GM18951 (cell line): ENCODE measurements around the gene TAAR2.
"Not testable (repeated sequence)": the region's sequence is repeated elsewhere in the genome, so short reads cannot be mapped to it uniquely, and the experiment has no call there.

Experiments
- POLR2A ChIP-seq: IDR thresholded peaks from 4 replicates; pipeline ENCODE4 v1.6.1; 2011; ENCODE audit warnings: mild to moderate bottlenecking; ENCODE audit not compliant: insufficient read length, insufficient read depth; ENCODE audit errors: extremely low read depth
- in situ Hi-C: fragments of 300-500 bp; cut with MboI; formaldehyde crosslinking; loops from one replicate; pipeline ENCODE4 v1.12.0; 2022; ENCODE audit warnings: low sequenced_read_pairs, mixed read lengths, inconsistent platforms; ENCODE audit not compliant: unreplicated experiment

TAAR2 gene

GRCh38 chr6:132643547-132643946, 19.5 kb upstream of the TAAR2 start:
- in situ Hi-C loops: no loop called here
- no peak for TF ChIP-seq POLR2A

- in situ Hi-C loops: not testable (repeated sequence)
These were observed 13.1 kb upstream of the TAAR2 start for GRCh38 chr6:132637135-132637534.

GRCh38 chr6:132635906-132636305, 11.8 kb upstream of the TAAR2 start:
- in situ Hi-C loops: not testable (repeated sequence)

GRCh38 chr6:132635288-132635687, 11.2 kb upstream of the TAAR2 start:
- in situ Hi-C loops: not testable (repeated sequence)

GRCh38 chr6:132634796-132635195, 10.7 kb upstream of the TAAR2 start:
- in situ Hi-C loops: no loop called here

GRCh38 chr6:132633362-132633761, 9.3 kb upstream of the TAAR2 start:
- in situ Hi-C loops: no loop called here
- TF ChIP-seq POLR2A: no peak

More at GRCh38 chr6:132634796-132635195, 10.7 kb upstream of the TAAR2 start:
- no peak for TF ChIP-seq POLR2A

- TF ChIP-seq POLR2A: no peak
- in situ Hi-C loops: no loop called here
These were observed 799 bp downstream of the TAAR2 start for GRCh38 chr6:132623106-132623845.

- in situ Hi-C loops: no loop called here
- TF ChIP-seq POLR2A: no peak
These were observed 7.4 kb downstream of the TAAR2 start for GRCh38 chr6:132616677-132617076.

GRCh38 chr6:132614554-132614953, 9.5 kb downstream of the TAAR2 start:
- in situ Hi-C loops: no loop called here

GRCh38 chr6:132612449-132613108, 11.5 kb downstream of the TAAR2 start:
- in situ Hi-C loops: no loop called here
- TF ChIP-seq POLR2A: no peak

More at GRCh38 chr6:132614554-132614953, 9.5 kb downstream of the TAAR2 start:
- TF ChIP-seq POLR2A: no peak

GRCh38 chr6:132611616-132612015, 12.5 kb downstream of the TAAR2 start:
- TF ChIP-seq POLR2A: no peak
- in situ Hi-C loops: no loop called here

- no peak for TF ChIP-seq POLR2A
- in situ Hi-C loops: no loop called here
These were observed 16.4 kb downstream of the TAAR2 start for GRCh38 chr6:132607544-132608233.

- TF ChIP-seq POLR2A: no peak
- in situ Hi-C loops: no loop called here
These were observed 19.4 kb downstream of the TAAR2 start for GRCh38 chr6:132604635-132605152.

GRCh38 chr6:132600900-132601299, 23.2 kb downstream of the TAAR2 start:
- in situ Hi-C loops: not testable (repeated sequence)

- in situ Hi-C loops: no loop called here
These were observed 25.6 kb downstream of the TAAR2 start for GRCh38 chr6:132598473-132598872.

More at GRCh38 chr6:132598473-132598872, 25.6 kb downstream of the TAAR2 start:
- no peak for TF ChIP-seq POLR2A
